Measurements from ENCODE around the gene CFAP100.

DNA sequence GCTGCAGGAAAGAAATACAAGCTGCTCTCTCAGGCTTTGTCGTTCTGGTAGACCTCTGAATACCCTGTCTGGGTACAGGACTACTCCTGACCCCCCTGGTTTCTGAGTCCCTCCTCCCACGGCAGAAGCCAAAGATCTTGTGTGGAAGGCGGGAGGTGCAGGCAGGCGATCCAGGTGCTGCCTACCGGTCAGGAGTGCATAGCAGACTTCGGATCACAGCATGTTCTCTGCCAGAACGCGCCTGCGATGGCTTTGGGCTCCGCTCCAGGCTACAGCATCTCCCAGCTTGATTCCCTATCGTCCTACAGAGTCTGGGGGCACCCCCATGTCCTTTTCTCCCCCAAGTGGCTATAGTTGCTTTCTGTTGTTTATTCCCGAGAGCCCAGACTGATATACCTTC, 2.5 kb upstream of the CFAP100 start:
- TF ChIP-seq ZNF121 (tag by site-specific recombination; IDR thresholded peaks at IDR 0.05): no peak
- TF ChIP-seq, protein P1, sequence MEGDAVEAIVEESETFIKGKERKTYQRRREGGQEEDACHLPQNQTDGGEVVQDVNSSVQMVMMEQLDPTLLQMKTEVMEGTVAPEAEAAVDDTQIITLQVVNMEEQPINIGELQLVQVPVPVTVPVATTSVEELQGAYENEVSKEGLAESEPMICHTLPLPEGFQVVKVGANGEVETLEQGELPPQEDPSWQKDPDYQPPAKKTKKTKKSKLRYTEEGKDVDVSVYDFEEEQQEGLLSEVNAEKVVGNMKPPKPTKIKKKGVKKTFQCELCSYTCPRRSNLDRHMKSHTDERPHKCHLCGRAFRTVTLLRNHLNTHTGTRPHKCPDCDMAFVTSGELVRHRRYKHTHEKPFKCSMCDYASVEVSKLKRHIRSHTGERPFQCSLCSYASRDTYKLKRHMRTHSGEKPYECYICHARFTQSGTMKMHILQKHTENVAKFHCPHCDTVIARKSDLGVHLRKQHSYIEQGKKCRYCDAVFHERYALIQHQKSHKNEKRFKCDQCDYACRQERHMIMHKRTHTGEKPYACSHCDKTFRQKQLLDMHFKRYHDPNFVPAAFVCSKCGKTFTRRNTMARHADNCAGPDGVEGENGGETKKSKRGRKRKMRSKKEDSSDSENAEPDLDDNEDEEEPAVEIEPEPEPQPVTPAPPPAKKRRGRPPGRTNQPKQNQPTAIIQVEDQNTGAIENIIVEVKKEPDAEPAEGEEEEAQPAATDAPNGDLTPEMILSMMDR (tag by site-specific recombination; IDR thresholded peaks at IDR 0.05): no peak
